SK-N-MC (cell line): ENCODE results near the gene TBPL2.

Source experiments
- EZH2 ChIP-seq: fragments of 200-600 bp; sonication (generic); IDR thresholded peaks from one replicate; pipeline ENCODE4 v1.6.1; 2017; ENCODE audit warnings: antibody characterized with exemption
- FOXP2 ChIP-seq: optimal IDR thresholded peaks from 2 replicates; pipeline ENCODE3; 2011; ENCODE audit warnings: mild to moderate bottlenecking, moderate library complexity; ENCODE audit not compliant: insufficient read depth; ENCODE audit errors: extremely low read length, control extremely low read depth
- POLR2AphosphoS5 ChIP-seq: IDR thresholded peaks from 2 replicates; pipeline ENCODE4 v1.6.1; 2012; ENCODE audit warnings: mild to moderate bottlenecking, low read depth, low read length, borderline replicate concordance

GRCh38 chr14:55372825-55373224, 67.6 kb downstream of the TBPL2 start:
- TF ChIP-seq POLR2AphosphoS5 (no peak), EZH2 (no peak), FOXP2 (no peak)
